Measurements from ENCODE around the gene NFE2L3.

DNA sequence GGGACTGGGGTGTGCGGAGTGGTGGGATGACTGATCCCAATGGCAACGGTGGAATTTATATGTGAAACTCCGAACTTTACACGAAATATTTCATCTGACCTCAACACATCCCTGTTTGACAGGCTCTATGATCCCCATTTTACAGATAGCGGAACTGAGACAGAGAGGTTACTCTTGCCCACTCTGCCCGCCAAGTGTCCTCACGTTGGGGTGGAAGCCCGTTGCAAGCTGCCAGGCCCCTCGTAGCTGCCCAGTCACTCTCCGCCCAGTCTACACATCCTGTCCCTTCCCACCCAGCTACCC, 397 bp upstream of the NFE2L3 start:
- no peak for TF ChIP-seq POLR2A (IDR thresholded peaks at IDR 0.05)
- TF ChIP-seq, protein P1, sequence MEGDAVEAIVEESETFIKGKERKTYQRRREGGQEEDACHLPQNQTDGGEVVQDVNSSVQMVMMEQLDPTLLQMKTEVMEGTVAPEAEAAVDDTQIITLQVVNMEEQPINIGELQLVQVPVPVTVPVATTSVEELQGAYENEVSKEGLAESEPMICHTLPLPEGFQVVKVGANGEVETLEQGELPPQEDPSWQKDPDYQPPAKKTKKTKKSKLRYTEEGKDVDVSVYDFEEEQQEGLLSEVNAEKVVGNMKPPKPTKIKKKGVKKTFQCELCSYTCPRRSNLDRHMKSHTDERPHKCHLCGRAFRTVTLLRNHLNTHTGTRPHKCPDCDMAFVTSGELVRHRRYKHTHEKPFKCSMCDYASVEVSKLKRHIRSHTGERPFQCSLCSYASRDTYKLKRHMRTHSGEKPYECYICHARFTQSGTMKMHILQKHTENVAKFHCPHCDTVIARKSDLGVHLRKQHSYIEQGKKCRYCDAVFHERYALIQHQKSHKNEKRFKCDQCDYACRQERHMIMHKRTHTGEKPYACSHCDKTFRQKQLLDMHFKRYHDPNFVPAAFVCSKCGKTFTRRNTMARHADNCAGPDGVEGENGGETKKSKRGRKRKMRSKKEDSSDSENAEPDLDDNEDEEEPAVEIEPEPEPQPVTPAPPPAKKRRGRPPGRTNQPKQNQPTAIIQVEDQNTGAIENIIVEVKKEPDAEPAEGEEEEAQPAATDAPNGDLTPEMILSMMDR (IDR thresholded peaks at IDR 0.05): no peak
